Stimulated activated CD8-positive, alpha-beta memory T cell treated with anti-CD3 and anti-CD28 coated beads, Interleukin-12 subunit alpha, Interleukin-12 subunit beta, amount 100 ng/mL, for 1 hour (primary cell): ENCODE results near the gene VEGFA.
A peak's percentile ranks its signal among the peaks of the same experiment; 100 is the strongest.

ENCODE experiments used
- DNase-seq: peaks from one replicate; pipeline ENCODE4 v3.0.0-alpha.2; 2020; ENCODE audit warnings: low read depth

VEGFA gene

DNA sequence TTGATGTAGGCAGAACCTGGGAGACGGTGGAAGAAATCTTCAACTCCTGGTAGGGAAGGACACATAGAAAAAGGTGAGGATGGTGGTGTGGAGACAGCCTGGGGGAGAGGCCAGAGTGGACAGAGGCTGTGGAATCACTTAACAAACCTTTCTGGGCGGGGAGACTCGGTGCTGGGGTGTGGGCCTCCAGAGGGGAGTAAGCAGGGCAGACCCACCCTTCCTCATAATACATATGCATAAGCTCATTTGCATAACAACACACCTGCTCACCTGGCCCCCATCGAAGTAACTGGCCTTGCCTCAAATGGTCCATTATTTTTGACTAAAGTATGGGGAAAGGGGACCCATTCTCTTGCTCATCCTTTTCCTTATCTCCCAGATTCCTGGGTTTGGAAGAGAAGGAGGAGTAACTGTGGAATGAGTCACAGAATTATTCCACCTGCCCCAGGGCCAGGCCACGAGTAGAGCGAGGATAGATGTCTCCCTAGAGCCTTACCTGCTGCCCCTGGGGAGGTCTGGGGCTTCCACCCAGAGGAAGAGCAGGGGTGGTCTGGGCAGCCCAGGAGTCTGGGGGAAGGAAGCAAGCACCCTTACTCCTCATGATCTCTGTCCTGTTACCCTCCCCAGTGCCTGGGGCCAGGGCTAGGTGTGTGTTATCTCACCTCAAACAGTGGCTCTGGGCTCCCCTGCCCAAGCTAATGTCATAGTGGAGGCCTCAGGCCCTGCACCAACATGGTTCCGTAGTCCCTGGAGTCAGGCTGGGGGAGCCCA lies 10.7 kb upstream of the VEGFA start:
- DNase-seq: no peak

DNA sequence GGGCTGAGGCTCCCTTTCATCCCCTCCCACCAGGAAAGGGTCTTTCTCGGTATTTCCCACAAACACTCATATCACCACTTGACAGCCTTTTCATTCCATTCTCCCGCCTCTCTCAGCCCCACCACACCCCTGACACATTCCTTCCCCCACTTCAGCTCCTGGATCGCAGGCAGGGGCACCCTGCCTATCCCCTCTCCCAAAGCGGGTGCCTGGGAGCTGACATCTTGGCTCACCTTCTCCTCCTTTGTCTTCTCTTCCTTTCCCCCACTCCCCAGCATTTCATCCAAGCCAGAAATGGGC lies 10.2 kb upstream of the VEGFA start:
- DNase-seq: no peak

DNA sequence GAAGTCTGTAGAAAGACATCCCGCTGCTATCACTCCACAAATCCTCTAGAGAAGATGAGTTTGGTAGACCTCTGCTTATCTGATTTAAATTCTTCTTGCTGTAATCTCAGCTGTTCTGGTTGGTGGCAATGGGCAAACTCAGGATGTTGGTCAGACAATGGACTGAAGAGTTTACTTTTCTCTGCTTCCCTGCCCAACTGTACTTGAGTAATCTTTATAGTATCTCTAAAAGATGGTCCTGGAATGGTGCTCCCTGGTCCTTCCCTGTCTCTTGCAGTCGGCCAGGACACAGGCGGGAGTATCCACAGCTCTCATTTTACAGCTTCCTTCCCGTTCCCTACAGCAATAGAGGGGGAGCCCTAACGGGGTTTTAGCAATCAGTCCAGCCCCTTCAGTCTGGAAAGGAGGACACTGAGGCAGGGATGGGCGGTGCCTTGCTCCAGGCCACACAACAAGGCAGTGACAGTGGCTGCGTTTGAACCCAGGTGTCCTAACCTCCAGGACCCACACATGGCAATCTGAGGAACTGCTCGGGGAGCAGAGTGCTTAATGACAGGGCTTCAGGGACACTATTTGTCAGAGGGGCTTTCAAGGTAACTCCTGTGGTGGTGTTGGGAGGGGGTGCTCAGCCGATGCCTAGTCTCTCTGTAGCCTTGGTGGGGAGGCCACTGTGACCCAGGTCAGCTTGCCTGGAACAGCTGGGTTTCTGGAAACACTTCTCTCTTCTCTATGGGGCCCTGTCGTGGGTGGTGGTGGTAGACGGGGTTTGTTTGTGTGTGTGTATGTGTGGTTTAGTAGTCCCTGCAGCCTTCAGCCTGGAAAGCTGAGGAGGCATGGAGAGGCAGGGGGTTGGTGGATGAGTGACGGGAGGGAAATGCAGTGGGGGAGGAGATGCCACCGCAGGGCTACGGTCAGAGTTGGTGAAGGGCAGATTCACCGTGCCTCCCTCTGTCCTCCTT lies 9.5 kb upstream of the VEGFA start:
- DNase-seq: no peak

DNA sequence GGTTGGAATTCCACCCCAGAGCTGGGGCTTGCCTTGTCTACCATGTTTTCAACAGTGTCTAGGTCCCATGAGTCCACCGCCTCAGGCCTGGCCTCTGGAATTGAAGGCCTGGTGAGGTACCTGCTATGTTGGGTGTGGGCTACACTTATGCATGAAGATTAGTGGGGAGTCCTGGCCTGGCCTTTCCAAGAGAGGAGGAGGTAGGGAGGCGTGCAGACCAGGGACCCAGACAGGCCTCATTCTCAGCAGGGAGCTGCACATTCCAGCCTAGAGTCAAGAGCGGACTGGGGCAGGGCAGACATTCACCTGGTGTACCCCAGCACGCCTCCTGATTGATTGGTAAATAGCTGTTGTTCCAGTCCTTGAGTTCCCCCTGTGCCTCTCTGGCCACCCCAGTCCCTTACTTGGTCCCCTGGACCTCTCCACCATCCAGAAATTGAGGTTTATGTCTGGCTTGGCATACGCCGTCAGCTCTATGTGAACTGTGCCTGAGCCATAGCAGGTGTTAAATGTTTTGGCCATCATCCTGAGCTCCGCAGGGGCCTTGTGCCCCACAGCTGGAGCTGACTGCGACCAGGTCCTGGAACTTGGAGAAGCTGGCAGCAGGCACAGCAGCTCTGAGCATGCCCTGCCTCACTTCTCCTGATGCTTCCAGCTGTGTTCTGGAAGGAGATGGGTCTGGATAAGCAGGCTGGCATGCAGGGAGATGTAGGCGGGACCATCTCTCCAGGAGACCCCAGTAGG lies 8.2 kb upstream of the VEGFA start:
- DNase-seq: no peak

DNA sequence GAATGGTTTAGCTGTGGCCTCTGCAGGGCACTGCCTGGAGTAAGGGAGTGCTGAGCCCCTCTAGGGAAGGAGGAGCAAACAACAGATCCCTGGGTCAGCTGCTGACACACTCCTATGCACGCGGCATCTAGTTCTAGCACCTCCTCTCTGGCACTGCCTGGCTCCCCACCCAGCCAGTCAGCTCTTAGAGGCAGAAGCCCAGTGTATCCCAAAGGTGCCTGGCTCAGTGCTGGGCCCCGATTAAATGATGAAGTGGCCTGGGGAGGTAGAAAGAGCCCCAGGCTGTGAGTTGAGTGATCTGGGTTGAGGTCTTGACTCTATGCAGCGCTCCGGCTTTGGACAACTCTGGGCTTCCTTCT lies 7.6 kb upstream of the VEGFA start:
- no peak for DNase-seq

DNA sequence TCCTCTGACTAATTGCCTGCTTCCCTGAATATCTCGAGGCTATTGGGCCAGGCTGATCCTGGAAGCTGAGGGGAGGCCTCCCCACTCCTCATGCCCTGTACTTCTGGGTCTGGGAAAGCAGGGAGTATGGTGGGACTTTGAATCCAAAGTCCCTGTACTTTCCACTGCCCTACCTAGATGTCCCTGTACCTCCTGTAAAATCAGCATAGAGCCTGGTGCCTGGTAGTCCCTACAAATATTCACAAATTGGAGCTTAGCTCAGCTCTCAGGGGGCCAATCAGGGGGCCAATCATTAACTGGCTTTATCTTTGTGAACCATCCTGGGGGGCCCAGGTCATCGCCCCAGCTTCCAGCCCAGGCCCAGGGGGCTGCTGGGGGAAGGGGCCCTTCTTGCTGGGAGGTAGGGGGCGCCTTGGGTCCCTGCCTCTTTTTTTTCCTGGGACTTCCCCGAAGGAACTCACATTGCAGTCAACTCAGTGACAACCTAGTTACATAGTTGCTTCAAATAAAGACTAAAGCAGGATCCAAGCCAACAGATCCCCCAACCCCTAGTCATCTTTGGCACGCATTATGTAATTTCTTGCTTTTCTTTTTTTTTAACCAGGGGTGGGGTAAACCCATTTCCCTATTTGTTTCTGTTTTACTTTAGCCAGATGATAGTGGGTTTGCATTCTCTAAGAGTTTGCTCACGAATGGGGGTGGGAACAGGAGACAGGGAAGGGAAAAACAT lies 6.9 kb upstream of the VEGFA start:
- DNase-seq: no peak

DNA sequence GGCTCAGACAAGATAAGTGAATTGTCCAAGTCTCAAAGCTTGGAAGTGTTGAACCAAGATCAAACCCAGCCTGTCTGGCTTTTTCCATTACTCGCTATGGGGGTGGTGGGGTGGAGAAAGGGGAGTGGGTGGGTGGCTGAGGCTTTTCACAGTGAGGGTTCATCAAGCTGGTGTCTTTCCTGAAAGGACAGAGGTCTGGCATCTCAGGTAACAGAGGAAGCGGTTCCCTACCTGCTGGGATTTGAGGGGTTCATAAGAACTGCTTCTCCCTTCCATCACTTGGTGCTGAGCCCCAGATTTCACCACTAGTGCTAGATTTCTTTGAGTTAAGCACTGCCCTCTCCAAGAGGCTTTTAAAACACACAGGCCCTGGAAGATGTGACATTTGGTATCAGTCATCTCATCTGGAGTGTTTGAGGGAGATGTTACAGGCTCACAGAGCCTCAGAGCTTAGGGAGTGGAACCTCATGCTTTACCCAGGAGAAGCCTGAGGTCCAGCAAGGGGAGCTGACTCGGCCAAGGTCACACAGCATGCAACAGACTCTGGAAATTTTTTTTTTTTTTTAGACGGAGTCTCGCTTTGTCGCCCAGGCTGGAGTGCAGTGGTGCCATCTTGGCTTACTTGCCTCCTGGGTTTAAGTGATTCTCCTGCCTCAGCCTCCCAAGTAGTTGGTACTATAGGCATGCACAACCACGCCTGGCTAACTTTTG lies 6.0 kb upstream of the VEGFA start:
- DNase-seq: no peak

DNA sequence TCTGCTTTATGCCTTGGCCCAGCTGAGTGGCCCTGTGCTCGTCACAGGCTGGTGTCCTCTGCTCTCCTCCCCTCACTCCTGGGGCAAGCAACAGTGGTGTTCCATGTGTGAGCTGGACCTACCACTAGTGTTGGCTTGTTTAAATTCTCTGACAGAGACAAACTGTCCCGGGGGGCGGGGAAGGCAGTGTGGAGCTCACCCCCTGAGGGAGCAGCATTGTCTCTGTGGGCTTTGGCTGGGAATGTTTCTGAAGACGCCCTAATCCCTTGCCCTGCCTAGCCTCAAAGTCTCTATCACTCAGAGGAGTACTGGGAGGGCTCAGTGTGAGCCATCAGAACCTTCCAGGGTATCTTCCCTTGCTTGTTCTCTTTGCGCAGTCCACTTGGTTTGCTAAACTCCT lies 5.2 kb upstream of the VEGFA start:
- no peak for DNase-seq

DNA sequence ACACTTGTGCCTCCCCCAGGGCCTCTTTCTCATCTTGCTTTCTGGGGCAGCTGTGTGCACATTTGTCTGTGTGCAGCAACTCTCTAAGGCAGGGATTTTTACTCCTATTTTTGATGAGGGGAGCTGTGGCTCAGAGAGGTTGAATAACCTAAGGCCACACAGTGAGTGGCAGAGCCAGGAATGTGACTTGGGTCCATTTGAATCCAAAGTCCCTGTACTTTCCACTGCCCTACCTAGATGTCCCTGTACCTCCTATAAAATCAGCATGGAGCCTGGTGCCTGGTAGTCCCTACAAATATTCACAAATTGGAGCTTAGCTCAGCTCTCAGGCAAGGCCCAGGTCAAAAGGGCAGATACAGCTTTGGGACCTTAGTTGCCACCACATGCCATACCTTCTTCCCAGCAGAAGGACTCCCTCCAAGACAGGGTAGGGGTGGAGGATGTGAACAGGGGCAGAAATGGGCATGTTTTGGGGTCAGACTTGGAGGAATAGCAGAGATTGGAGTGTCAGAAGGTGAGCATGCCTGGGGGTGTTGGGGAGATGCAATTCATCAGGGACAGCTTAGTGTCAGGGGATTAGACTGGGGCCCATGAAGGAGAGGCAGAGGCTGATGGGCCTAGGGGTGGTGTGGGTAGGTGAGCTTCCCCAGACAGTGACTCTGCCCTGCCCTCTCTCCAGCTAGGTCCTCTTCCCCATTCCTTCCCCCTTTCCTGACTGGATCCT lies 4.1 kb upstream of the VEGFA start:
- no peak for DNase-seq

DNA sequence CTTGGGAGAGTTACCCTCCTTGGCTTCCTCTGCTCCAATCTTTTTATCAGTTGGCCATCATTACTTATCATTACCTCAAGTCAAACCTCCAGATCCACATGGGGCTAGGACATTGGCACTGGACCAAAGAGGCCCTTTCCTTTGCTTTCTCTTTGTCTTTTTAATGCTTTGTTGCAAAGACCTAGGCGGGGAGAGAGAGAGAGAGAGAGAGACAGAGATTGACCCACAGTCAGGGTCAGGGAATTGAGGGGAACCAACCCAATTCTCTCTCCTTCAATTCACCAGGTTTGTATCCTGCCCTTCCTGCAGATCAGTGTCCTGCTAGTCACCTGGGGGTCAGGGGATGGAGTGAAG lies 3.5 kb upstream of the VEGFA start:
- DNase-seq: no peak

DNA sequence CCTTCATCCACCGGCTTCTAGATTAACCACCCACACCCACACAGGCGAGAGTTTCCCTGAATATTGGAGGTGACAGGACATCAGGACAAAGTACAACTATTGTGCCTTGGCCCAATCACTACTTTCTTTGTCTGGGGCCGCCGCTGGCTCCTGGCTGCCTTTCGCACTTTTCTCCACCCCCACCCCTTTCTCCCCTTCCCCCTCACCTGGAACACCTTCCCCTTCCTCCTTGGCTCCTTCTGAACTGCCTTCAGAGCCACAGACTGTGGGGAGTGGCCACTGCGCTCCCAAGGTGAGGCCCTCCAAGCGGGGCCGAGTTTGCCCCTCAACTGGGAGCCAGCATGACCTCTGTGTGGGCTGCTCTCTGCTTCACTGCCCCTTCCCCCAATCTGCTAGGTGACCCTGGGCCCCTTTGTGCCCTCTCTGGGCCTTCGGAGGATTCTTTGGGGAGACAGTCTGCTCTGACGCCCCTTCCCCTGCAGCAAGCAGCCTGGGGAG lies 3.0 kb upstream of the VEGFA start:
- no peak for DNase-seq

DNA sequence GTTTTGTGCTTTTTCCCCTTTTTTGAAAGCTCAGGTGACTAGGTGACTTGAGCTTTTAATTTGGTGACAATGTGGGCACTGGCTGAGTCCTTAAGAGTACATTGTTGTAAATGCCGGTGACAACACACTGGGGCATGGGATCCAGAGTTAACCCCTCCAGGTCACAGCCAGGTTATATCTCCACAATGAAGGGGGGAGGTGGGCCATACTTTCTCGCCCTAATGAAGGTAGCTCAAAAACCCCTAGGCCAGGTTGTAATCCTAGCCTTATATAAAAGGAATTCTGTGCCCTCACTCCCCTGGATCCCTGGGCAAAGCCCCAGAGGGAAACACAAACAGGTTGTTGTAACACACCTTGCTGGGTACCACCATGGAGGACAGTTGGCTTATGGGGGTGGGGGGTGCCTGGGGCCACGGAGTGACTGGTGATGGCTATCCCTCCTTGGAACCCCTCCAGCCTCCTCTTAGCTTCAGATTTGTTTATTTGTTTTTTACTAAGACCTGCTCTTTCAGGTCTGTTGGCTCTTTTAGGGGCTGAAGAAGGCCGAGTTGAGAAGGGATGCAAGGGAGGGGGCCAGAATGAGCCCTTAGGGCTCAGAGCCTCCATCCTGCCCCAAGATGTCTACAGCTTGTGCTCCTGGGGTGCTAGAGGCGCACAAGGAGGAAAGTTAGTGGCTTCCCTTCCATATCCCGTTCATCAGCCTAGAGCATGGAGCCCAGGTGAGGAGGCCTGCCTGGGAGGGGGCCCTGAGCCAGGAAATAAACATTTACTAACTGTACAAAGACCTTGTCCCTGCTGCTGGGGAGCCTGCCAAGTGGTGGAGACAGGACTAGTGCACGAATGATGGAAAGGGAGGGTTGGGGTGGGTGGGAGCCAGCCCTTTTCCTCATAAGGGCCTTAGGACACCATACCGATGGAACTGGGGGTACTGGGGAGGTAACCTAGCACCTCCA lies 2.2 kb upstream of the VEGFA start:
- no peak for DNase-seq

DNA sequence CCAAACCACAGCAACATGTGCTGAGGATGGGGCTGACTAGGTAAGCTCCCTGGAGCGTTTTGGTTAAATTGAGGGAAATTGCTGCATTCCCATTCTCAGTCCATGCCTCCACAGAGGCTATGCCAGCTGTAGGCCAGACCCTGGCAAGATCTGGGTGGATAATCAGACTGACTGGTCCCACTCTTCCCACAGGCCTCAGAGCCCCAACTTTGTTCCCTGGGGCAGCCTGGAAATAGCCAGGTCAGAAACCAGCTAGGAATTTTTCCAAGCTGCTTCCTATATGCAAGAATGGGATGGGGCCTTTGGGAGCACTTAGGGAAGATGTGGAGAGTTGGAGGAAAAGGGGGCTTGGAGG lies 1.5 kb upstream of the VEGFA start:
- no peak for DNase-seq

DNA sequence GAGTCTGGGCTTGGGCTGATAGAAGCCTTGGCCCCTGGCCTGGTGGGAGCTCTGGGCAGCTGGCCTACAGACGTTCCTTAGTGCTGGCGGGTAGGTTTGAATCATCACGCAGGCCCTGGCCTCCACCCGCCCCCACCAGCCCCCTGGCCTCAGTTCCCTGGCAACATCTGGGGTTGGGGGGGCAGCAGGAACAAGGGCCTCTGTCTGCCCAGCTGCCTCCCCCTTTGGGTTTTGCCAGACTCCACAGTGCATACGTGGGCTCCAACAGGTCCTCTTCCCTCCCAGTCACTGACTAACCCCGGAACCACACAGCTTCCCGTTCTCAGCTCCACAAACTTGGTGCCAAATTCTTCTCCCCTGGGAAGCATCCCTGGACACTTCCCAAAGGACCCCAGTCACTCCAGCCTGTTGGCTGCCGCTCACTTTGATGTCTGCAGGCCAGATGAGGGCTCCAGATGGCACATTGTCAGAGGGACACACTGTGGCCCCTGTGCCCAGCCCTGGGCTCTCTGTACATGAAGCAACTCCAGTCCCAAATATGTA lies 957 bp upstream of the VEGFA start:
- no peak for DNase-seq

DNA sequence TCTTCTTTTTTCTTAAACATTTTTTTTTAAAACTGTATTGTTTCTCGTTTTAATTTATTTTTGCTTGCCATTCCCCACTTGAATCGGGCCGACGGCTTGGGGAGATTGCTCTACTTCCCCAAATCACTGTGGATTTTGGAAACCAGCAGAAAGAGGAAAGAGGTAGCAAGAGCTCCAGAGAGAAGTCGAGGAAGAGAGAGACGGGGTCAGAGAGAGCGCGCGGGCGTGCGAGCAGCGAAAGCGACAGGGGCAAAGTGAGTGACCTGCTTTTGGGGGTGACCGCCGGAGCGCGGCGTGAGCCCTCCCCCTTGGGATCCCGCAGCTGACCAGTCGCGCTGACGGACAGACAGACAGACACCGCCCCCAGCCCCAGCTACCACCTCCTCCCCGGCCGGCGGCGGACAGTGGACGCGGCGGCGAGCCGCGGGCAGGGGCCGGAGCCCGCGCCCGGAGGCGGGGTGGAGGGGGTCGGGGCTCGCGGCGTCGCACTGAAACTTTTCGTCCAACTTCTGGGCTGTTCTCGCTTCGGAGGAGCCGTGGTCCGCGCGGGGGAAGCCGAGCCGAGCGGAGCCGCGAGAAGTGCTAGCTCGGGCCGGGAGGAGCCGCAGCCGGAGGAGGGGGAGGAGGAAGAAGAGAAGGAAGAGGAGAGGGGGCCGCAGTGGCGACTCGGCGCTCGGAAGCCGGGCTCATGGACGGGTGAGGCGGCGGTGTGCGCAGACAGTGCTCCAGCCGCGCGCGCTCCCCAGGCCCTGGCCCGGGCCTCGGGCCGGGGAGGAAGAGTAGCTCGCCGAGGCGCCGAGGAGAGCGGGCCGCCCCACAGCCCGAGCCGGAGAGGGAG lies 580 bp downstream of the VEGFA start:
- no peak for DNase-seq

DNA sequence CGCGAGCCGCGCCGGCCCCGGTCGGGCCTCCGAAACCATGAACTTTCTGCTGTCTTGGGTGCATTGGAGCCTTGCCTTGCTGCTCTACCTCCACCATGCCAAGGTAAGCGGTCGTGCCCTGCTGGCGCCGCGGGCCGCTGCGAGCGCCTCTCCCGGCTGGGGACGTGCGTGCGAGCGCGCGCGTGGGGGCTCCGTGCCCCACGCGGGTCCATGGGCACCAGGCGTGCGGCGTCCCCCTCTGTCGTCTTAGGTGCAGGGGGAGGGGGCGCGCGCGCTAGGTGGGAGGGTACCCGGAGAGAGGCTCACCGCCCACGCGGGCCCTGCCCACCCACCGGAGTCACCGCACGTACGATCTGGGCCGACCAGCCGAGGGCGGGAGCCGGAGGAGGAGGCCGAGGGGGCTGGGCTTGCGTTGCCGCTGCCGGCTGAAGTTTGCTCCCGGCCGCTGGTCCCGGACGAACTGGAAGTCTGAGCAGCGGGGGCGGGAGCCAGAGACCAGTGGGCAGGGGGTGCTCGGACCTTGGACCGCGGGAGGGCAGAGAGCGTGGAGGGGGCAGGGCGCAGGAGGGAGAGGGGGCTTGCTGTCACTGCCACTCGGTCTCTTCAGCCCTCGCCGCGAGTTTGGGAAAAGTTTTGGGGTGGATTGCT lies 1.3 kb downstream of the VEGFA start:
- peak; percentile 17 for DNase-seq

DNA sequence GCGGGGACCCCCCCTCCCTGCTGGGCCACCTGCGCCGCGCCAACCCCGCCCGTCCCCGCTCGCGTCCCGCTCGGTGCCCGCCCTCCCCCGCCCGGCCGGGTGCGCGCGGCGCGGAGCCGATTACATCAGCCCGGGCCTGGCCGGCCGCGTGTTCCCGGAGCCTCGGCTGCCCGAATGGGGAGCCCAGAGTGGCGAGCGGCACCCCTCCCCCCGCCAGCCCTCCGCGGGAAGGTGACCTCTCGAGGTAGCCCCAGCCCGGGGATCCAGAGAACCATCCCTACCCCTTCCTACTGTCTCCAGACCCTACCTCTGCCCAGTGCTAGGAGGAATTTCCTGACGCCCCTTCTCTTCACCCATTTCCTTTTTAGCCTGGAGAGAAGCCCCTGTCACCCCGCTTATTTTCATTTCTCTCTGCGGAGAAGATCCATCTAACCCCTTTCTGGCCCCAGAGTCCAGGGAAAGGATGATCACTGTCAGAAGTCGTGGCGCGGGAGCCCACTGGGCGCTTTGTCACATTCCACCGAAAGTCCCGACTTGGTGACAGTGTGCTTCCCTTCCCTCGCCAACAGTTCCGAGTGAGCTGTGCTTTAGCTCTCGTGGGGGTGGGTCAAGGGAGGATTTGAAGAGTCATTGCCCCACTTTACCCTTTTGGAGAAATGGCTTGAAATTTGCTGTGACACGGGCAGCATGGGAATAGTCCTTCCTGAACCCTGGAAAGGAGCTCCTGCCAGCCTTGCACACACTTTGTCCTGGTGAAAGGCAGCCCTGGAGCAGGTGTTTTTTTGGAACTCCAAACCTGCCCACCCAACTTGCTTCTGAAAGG lies 2.1 kb downstream of the VEGFA start:
- DNase-seq: no peak
